HepG2 (cell line): ENCODE results near the gene PRSS21. TPM values are rescaled to one million over a fixed set of nuclear protein-coding genes. Genes with fewer than 3 reads are reported as not detected.

Source experiments
- DNMT3B ChIP-seq: conservative IDR thresholded peaks from 2 replicates; pipeline ENCODE4 v1.6.1; 2016; ENCODE audit warnings: missing biosample characterization, control low read depth
- ELF1 ChIP-seq: sonication (generic); formaldehyde crosslinking; IDR thresholded peaks from 2 replicates; pipeline ENCODE4 v1.4.0; 2020; ENCODE audit warnings: missing genetic modification reagents
- FOXO1 ChIP-seq: sonication (generic); formaldehyde crosslinking; IDR thresholded peaks from 2 replicates; pipeline ENCODE4 v1.4.0; 2020; ENCODE audit warnings: missing genetic modification reagents
- KAT8 ChIP-seq: IDR thresholded peaks from 2 replicates; pipeline ENCODE4 v1.6.1; 2016; ENCODE audit warnings: missing genetic modification reagents, missing compliant biosample characterization
- KDM6A ChIP-seq: IDR thresholded peaks from 2 replicates; pipeline ENCODE4 v1.6.1; 2016; ENCODE audit warnings: low read depth
- MTERF4 ChIP-seq: sonication (generic); formaldehyde crosslinking; IDR thresholded peaks from 2 replicates; pipeline ENCODE4 v1.8.0; 2023; ENCODE audit warnings: mild to moderate bottlenecking, missing genetic modification reagents
- SETDB1 ChIP-seq: sonication (generic); formaldehyde crosslinking; IDR thresholded peaks from 2 replicates; pipeline ENCODE4 v1.5.1; 2020; ENCODE audit warnings: missing genetic modification reagents, mild to moderate bottlenecking, borderline replicate concordance
- SRF ChIP-seq: IDR thresholded peaks from 2 replicates; pipeline ENCODE4 v1.6.1; 2011; ENCODE audit warnings: mild to moderate bottlenecking, low read depth, low read length, moderate library complexity
- STAT6 ChIP-seq: sonication (generic); formaldehyde crosslinking; IDR thresholded peaks from 2 replicates; pipeline ENCODE4 v1.4.0; 2020; ENCODE audit warnings: missing genetic modification reagents, mild to moderate bottlenecking, borderline replicate concordance
- TFE3 ChIP-seq: IDR thresholded peaks from 2 replicates; pipeline ENCODE4 v1.6.1; 2016
- ZFP36 ChIP-seq: fragments of 150-350 bp; IDR thresholded peaks from 2 replicates; pipeline ENCODE4 v1.6.1; 2018; ENCODE audit warnings: borderline replicate concordance, low read length, low read depth; ENCODE audit not compliant: partially characterized antibody
- ZNF281 ChIP-seq: sonication (generic); formaldehyde crosslinking; IDR thresholded peaks from 2 replicates; pipeline ENCODE4 v1.4.0; 2020; ENCODE audit warnings: missing genetic modification reagents, borderline replicate concordance
- ZNF512B ChIP-seq: sonication (generic); formaldehyde crosslinking; IDR thresholded peaks from 2 replicates; pipeline ENCODE4 v1.5.1; 2020; ENCODE audit warnings: missing genetic modification reagents, mild to moderate bottlenecking, borderline replicate concordance
- ZNF543 ChIP-seq: sonication (generic); formaldehyde crosslinking; IDR thresholded peaks from 2 replicates; pipeline ENCODE4 v1.4.0; 2020; ENCODE audit warnings: mild to moderate bottlenecking, missing genetic modification reagents
- ZNF570 ChIP-seq: sonication (generic); formaldehyde crosslinking; IDR thresholded peaks from 2 replicates; pipeline ENCODE4 v1.4.0; 2020; ENCODE audit warnings: mild to moderate bottlenecking, missing genetic modification reagents, borderline replicate concordance
- ZNF781 ChIP-seq: sonication (generic); formaldehyde crosslinking; IDR thresholded peaks from 2 replicates; pipeline ENCODE4 v1.5.1; 2020; ENCODE audit warnings: borderline replicate concordance, mild to moderate bottlenecking, missing genetic modification reagents; ENCODE audit errors: not compliant biosample characterization
- polyA plus RNA-seq, 8 experiments: library from polyadenylated mRNA; depleted of rRNA in 3 of 8; stranded (reverse) in 7 of 8; unstranded in 1 of 8; fragments of >200 nt; fragmentation: Illumina TruSeq in 4 of 8; extraction: Trizol in 4 of 8; gene quantifications; 2 replicates each; pipeline versions ENCODE4 v1.2.1 to v1.2.3, GENCODE V29; 2011 to 2016; ENCODE audit warnings: low read depth in 4 of 8, missing spikeins in 1 of 8, mixed read lengths in 1 of 8; ENCODE audit not compliant: insufficient read depth in 1 of 8
- total RNA-seq, 5 experiments: library from RNA; depleted of rRNA; stranded (reverse); fragments of >200 nt; fragmentation: Illumina TruSeq; extraction: Trizol; gene quantifications; 2 replicates each; pipeline ENCODE4 v1.2.3, GENCODE V29; 2016; ENCODE audit warnings: low read depth in 1 of 5

The PRSS21 gene
- total and polyA plus RNA-seq, 2 of the 13 experiments (the other 11 are each of a cell fraction or from before 2014, with no cell fraction given), result not detected

GRCh38 chr16:2829501-2830354, 12.7 kb downstream of the PRSS21 start, which contains the start of gene ZG16B (continued):
- TF ChIP-seq STAT6 (CRISPR knock-in tag), result no peak
- TF ChIP-seq TFE3 (CRISPR knock-in tag), result no peak
- TF ChIP-seq ELF1 (CRISPR knock-in tag), result peak; percentile 56
- TF ChIP-seq ZNF570, result no peak
- TF ChIP-seq DNMT3B, result no peak
- no peak for TF ChIP-seq SETDB1
- no peak for TF ChIP-seq ZNF781
- no peak for TF ChIP-seq ZNF512B
- no peak for TF ChIP-seq SRF
- TF ChIP-seq ZNF543, result no peak
- peak; percentile 74 for TF ChIP-seq KAT8 (CRISPR knock-in tag)
- no peak for TF ChIP-seq ZNF281 (CRISPR knock-in tag)
- TF ChIP-seq MTERF4, result peak; percentile 40; the same call in 1 of the 2 replicates
- no peak for TF ChIP-seq ZFP36
- TF ChIP-seq KDM6A (CRISPR knock-in tag), result no peak
- peak; percentile 39; the same call in 1 of the 2 replicates for TF ChIP-seq FOXO1 (CRISPR knock-in tag)
